Occipital lobe (tissue), 2 donors: ENCODE data around the gene BMPER. TPM values are rescaled to one million over a fixed set of nuclear protein-coding genes. Genes with fewer than 3 reads are reported as not detected.
"Not testable (repeated sequence)": the region's sequence is repeated elsewhere in the genome, so short reads cannot be mapped to it uniquely, and the experiment has no call there.

Experiments
- DNase-seq: peaks from one replicate; lab custom pipeline; 2025; lab: John Stamatoyannopoulos, UW
- total RNA-seq: library from RNA; depleted of rRNA; stranded (reverse); fragments of >200 nt; gene quantifications from one replicate; pipeline ENCODE4 v1.2.3, GENCODE V29; 2014

BMPER gene
- total RNA-seq, 1 donor from 2014 or later = 4.5 TPM

GRCh38 chr7:34135924-34136323 is 230.6 kb downstream of the BMPER start:
- DNase-seq = no peak

DNA sequence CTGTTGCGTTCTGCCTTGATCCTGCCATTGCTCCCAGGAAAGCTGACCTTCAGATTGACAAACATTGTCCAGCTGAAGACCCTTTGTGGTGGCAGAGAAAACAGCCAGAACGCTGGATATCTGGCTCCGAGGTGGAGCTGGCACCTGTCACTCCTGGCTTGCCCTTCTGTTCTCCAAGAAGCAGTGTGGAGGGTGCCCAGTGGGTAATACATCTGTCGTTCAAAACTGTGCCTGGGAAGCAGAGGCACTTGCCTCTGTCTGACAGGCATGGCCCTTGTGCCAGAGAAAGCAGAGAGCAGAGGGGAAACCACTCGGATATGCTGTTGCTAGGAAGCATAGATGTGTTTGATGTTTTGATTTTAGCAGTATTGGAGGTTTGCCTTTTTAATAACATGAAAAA is 231.4 kb downstream of the BMPER start:
- no peak for DNase-seq

GRCh38 chr7:34137176-34137575 is 231.8 kb downstream of the BMPER start:
- DNase-seq = no peak

- DNase-seq = no peak
These were observed 233.1 kb downstream of the BMPER start for GRCh38 chr7:34138483-34138882.

DNA sequence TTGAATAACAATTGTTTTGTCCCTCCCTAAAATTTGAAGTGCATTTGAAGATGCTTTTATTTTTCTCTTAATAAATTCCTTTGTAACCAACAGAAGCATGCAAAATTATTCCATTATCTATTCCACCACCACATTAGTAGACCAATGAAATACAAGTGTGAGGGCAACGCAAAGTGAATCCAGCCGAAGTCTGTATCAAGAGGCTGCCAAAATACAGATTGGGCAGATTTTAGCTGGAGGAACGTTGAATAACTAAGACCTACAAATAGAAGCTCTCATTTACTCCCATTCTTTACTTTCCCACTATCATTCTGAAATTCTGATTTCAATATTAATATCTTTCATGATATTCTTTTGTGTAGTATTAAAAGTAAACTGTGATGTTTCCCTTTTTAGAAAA is 233.7 kb downstream of the BMPER start:
- no peak for DNase-seq

- no peak for DNase-seq
These were observed 234.7 kb downstream of the BMPER start for GRCh38 chr7:34140066-34140465.

GRCh38 chr7:34143402-34143801 is 238.1 kb downstream of the BMPER start:
- DNase-seq = no peak

DNA sequence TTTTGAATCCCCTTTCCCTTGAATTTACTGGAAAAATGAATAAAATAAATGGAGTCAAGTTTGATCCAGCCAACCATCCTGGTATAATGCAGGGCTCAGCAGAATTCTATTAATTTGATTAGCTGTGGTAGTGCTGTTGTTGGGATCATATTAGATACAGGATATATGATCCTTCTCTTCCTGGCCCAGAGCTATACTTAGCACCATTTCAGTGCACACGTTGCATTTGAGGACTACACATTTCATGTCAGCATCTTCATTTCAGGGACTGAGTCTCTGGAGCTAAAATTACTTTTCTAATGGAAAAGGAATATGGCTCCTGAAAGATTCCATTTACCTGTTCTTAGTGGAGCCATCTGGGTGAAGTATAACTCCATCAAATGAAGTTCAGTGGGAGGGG is 240.3 kb downstream of the BMPER start:
- no peak for DNase-seq

DNA sequence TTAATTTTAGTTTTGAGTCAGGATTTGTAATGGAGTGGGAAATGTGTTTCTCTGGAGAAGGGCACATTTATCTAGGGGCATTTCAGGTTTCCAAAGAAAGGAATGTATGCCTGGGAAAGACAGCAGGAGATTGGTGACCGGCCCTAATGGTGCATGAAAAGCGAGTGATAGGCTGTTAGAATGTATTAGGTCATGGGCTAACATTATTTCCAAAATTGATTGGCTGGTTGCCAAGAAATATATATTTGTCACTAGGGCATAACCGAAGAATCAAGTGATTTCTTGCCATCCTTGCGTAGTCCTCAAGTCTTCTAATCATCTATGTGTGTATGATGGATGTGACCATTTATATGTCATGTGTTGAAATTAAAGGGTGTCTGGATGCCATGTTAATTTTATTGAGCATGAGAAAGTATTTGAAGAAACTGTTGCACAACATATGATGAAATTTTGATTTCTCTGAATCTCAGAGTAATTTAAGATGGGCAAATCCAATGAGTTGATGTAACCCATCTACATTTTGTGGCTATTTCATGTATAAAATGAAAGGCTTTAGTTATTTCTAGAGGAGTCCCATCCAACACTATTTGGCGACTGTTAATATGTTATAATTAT is 248.4 kb downstream of the BMPER start:
- DNase-seq = no peak

DNA sequence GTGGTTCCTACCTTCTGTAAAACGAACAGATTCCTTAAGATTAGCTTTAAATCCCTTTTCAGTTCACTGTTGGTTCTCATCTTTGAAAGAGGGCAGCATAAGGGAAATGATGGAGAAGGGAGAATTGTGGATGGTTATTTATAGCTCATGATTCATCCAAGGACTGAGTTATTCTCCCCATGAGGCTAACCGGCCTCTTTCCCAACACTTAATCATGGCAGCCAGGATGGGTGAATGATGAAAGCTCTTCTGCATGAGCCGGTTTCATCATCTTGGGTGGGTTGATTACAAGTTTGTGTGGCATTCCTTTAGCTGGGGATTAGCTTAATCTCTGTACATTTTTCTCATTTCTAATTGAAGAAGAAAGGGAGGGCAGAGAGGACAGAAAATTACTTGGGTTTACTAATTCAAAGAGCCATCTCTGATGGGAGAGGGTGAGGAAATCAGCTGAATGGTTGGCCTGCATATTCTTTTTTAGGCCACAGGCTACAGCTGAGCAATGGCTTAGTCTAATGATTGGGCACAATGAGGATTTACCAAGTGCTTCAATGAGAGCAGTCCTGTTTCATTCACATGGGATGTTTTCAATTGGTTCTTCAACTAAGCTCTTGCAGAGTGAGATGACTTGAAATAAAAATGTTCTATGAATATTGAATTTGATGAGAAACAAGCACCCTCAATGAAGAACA is 250.0 kb downstream of the BMPER start:
- DNase-seq = no peak

DNA sequence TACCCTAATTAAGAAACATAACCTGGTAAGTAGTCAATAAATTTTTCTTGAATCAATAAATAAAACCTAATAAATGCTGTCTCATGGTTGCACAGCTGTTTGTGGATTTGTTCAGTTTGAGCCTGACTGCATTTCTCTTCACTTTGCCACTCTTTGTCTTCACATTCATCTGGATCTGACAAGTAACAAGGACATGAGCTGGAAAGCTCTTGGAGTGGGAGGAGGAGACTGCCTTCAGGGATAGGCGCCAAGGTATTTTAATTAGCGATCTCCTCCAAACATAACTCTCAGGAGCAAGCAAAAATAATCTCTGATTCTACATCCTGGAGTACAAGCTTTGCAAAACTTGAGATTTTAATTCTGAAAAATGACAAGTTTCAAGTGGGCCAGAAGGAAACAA is 251.0 kb downstream of the BMPER start:
- DNase-seq = peak; percentile 40

- peak; percentile 28 for DNase-seq
These were observed 251.8 kb downstream of the BMPER start for GRCh38 chr7:34157137-34157536.

- no peak for DNase-seq
These were observed 253.2 kb downstream of the BMPER start for GRCh38 chr7:34158368-34159153.

DNA sequence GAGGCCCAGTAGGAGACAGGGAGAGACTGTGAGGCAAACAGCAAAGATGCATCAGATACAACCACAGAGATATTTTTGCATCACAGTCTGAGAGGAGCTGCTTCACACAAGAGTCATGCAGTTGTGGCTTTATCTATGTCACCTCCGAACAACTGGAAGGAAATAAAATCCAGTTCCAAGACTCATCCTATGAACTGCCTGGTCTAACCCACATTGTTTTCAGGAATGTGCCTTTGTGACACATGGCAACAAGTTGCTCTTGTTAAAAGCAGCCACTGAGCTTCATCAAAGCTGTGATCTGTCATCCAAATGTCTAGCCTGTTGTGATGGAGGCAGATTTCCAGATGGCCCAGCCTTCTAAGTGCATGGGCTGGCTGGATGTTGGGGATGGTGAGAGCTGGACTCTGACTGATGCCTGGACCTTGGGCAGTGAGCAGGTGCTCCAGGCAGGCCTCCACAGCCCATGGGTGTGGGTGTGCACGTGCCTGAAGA is 255.0 kb downstream of the BMPER start:
- no peak for DNase-seq

GRCh38 chr7:34162027-34162565 is 256.8 kb downstream of the BMPER start:
- no peak for DNase-seq

DNA sequence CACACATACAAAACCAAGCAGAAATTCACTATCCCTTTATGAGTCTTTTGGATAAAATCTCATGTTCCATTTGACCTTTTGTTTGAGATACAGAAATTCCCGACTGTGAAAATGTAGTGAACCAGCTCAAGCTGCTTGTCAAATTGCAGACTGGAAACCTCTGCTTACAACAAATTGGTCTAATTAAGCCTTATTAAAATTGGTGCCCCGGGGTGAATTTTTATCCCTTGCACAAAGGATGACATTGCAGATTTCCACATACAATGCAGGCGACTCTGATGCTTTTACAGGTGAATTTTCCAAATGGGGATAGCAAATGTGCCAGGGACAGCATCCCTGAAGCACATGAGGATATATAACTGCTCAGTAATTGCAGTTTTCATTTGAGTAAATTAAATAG is 257.3 kb downstream of the BMPER start:
- no peak for DNase-seq

- no peak for DNase-seq
These were observed 258.6 kb downstream of the BMPER start for GRCh38 chr7:34163956-34164355.

- DNase-seq = peak; percentile 10
These were observed 260.1 kb downstream of the BMPER start for GRCh38 chr7:34165466-34165865.

GRCh38 chr7:34165927-34166550 is 260.7 kb downstream of the BMPER start:
- no peak for DNase-seq

DNA sequence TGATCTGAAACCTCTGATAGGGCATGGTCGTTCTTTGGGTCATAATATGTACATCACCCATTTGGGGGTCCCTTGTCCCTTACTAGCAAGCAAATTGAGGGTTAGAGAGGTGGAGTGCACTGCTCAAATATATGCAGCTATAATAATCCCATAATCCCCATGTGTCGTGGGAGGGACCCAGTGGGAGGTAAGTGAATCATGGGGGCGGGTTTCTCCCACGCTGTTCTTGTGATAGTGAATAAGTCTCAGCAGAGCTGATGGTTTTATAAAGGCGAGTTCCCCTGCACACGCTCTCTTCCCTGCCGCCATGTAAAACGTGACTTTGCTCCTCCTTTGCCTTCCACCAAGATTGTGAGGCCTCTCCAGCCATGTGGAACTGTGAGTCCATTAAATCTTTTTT is 262.7 kb downstream of the BMPER start:
- no peak for DNase-seq

- not testable (repeated sequence) for DNase-seq
These were observed 269.6 kb downstream of the BMPER start for GRCh38 chr7:34174688-34175616.
